Measurements from ENCODE around the gene OLFML3. TPM values are rescaled to one million over a fixed set of nuclear protein-coding genes. Genes with fewer than 3 reads are reported as not detected.

The OLFML3 gene
- total RNA-seq, 3 donors from 2014 or later (not counting 1 experiment from before 2014, with no cell fraction given) = 0.16 TPM; not detected in 2

DNA sequence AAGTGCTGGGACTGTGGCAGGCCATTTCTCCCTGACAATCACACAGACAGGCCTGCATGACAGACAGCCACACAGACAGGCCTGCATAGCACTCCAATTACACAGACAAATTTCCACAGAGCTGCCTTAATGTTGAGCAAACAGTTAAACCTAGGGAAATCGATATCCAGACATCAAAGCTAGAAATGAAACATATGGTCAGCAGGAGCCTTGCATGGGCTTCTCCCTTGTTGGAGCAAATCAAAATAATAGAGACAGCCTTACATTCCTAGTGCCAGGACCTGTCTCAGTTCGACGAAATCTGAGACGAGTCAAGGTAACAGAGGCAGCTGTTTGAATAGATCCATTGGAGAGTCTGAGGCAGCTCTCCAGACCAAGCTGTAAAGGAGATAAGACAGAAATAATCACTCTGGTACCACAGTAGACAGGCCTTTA lies 42.4 kb downstream of the OLFML3 start:
- Mint-ChIP-seq H3K9me3 (peaks cover 0 to 6% of the 10 kb centered on the region in 2 donors), H3K36me3 (peaks cover 8% of the 10 kb centered on the region), H3K27ac (no peak overlapping the region), H3K27me3 (ENCODE audit: low read depth in 2 of 2) (peaks cover 5 to 6% of the 10 kb centered on the region in 2 donors), H3K4me1 (no peaks in the 10 kb centered on the region), H3K4me3 (no peak overlapping the region)
- WGBS (ENCODE audit: insufficient coverage) = 91% methylated on average over 4 of the region's 4 CpGs
- Histone ChIP-seq H3K27me3 (ENCODE audit: control insufficient read depth, insufficient read depth, low read length) (no peaks in the 10 kb centered on the region), H3K36me3 (ENCODE audit: control insufficient read depth, insufficient read depth, low read length) (no peaks in the 10 kb centered on the region), H3K4me3 (ENCODE audit: low read length) (no peak overlapping the region), H3K9me3 (ENCODE audit: control insufficient read depth, insufficient read depth, low read length) (no peaks in the 10 kb centered on the region), H3K4me1 (ENCODE audit: control insufficient read depth, insufficient read depth, low read length) (no peaks in the 10 kb centered on the region), H3K27ac (ENCODE audit: low read length) (no peak overlapping the region)
- no peak for ATAC-seq
- intact Hi-C loops (cut with micrococcal nuclease) = no loop called here
- no peak for DNase-seq
- TF ChIP-seq, protein P1, sequence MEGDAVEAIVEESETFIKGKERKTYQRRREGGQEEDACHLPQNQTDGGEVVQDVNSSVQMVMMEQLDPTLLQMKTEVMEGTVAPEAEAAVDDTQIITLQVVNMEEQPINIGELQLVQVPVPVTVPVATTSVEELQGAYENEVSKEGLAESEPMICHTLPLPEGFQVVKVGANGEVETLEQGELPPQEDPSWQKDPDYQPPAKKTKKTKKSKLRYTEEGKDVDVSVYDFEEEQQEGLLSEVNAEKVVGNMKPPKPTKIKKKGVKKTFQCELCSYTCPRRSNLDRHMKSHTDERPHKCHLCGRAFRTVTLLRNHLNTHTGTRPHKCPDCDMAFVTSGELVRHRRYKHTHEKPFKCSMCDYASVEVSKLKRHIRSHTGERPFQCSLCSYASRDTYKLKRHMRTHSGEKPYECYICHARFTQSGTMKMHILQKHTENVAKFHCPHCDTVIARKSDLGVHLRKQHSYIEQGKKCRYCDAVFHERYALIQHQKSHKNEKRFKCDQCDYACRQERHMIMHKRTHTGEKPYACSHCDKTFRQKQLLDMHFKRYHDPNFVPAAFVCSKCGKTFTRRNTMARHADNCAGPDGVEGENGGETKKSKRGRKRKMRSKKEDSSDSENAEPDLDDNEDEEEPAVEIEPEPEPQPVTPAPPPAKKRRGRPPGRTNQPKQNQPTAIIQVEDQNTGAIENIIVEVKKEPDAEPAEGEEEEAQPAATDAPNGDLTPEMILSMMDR (IDR thresholded peaks at IDR 0.05) = no peak

DNA sequence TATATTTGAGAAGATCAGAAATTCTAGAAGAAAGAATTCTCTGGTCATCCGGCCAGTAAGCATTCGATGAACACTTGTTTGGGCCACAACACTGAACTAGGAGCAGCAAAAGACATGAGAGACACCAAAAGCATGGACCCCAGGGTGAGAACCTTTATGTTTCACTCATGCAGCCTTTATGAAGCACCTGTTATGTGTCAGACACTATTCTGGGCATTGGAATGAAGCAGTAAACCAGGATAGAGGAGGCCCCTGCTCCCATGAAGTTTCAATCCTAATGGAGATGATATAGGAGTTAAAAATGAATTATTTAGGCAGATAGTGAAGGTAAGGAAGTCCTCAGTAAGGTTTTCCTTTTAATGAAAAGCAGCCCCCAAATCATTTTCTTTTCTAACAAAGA lies 43.6 kb downstream of the OLFML3 start:
- DNase-seq (no peak), ATAC-seq (no peak)
- H3K9me3 Mint-ChIP-seq = peaks cover 0 to 6% of the 10 kb centered on the region in 2 donors
- H3K4me1 ChIP-seq (ENCODE audit: control insufficient read depth, insufficient read depth, low read length) = no peaks in the 10 kb centered on the region
- intact Hi-C loops (cut with micrococcal nuclease) = no loop called here
- H3K27ac Mint-ChIP-seq = no peak overlapping the region
- no peaks in the 10 kb centered on the region for H3K27me3 ChIP-seq (ENCODE audit: control insufficient read depth, insufficient read depth, low read length)
- no peaks in the 10 kb centered on the region for H3K9me3 ChIP-seq (ENCODE audit: control insufficient read depth, insufficient read depth, low read length)
- H3K4me1 Mint-ChIP-seq = no peaks in the 10 kb centered on the region
- H3K36me3 Mint-ChIP-seq = peaks cover 8% of the 10 kb centered on the region
- no peaks in the 10 kb centered on the region for H3K36me3 ChIP-seq (ENCODE audit: control insufficient read depth, insufficient read depth, low read length)
- H3K4me3 Mint-ChIP-seq = no peak overlapping the region
- TF ChIP-seq, protein P1 (IDR thresholded peaks at IDR 0.05) = no peak
- WGBS (ENCODE audit: insufficient coverage) = 96% methylated on average over 2 of the region's 2 CpGs
- H3K27ac ChIP-seq (ENCODE audit: low read length) = no peak overlapping the region
- peaks cover 5 to 6% of the 10 kb centered on the region in 2 donors for H3K27me3 Mint-ChIP-seq (ENCODE audit: low read depth in 2 of 2)
- no peak overlapping the region for H3K4me3 ChIP-seq (ENCODE audit: low read length)

DNA sequence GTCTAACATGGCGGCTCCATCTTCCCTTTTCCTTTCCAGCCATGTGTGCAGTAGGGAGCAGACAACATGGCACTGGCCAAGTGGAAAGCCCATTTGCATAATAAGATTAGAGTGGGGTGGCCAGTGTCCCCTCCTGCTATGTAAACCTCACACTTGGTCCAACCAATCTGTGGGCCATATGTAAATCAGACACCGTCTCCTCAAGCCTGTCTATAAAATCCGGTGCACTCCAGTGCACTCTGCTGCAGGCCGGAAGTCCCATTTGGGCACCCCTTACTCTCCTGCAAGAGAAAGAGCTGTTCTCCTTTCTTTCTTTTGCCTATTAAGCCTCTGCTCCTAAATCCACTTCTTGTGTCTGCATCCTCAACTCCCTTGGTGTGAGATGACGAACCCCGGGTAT lies 44.1 kb downstream of the OLFML3 start:
- Mint-ChIP-seq H3K4me3 (no peak overlapping the region), H3K36me3 (peaks cover 8% of the 10 kb centered on the region), H3K9me3 (peaks cover 0 to 6% of the 10 kb centered on the region in 2 donors), H3K27ac (no peak overlapping the region), H3K27me3 (ENCODE audit: low read depth in 2 of 2) (peaks cover 5 to 6% of the 10 kb centered on the region in 2 donors), H3K4me1 (no peaks in the 10 kb centered on the region)
- H3K4me1 ChIP-seq (ENCODE audit: control insufficient read depth, insufficient read depth, low read length) = no peaks in the 10 kb centered on the region
- ATAC-seq (no peak), DNase-seq (no peak)
- H3K27me3 ChIP-seq (ENCODE audit: control insufficient read depth, insufficient read depth, low read length) = no peaks in the 10 kb centered on the region
- intact Hi-C loops (cut with micrococcal nuclease) = no loop called here
- H3K9me3 ChIP-seq (ENCODE audit: control insufficient read depth, insufficient read depth, low read length) = no peaks in the 10 kb centered on the region
- H3K36me3 ChIP-seq (ENCODE audit: control insufficient read depth, insufficient read depth, low read length) = no peaks in the 10 kb centered on the region
- H3K4me3 ChIP-seq (ENCODE audit: low read length) = no peak overlapping the region
- H3K27ac ChIP-seq (ENCODE audit: low read length) = no peak overlapping the region
- 87% methylated on average over 4 of the region's 6 CpGs for WGBS (ENCODE audit: insufficient coverage)
- TF ChIP-seq, protein P1 (IDR thresholded peaks at IDR 0.05) = no peak

DNA sequence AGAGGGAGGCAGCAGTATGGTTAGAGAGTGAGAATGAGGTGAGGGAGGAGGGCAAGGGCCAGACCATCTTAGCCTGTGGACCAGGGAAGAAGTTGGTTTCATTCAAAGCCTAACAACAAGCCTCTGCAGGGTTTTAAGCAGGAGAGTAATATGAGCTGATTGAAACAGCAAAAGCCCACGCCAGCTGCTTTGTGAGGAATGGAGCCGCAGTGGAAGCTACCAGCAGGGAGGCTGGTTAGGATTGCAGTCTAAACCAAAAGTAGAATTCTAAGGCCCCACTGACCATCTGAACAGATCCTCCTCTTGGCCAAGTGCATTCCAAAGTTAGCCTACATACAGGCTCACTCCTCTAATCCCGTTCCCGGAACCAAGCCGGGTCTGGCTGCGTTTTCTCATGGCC lies 44.8 kb downstream of the OLFML3 start:
- WGBS (ENCODE audit: insufficient coverage) = 100% methylated on average over 5 of the region's 6 CpGs
- Histone ChIP-seq H3K27me3 (ENCODE audit: control insufficient read depth, insufficient read depth, low read length) (no peaks in the 10 kb centered on the region), H3K4me3 (ENCODE audit: low read length) (no peak overlapping the region), H3K36me3 (ENCODE audit: control insufficient read depth, insufficient read depth, low read length) (no peaks in the 10 kb centered on the region), H3K9me3 (ENCODE audit: control insufficient read depth, insufficient read depth, low read length) (no peaks in the 10 kb centered on the region), H3K4me1 (ENCODE audit: control insufficient read depth, insufficient read depth, low read length) (no peaks in the 10 kb centered on the region), H3K27ac (ENCODE audit: low read length) (no peak overlapping the region)
- H3K27ac Mint-ChIP-seq = no peak overlapping the region
- H3K4me3 Mint-ChIP-seq = no peak overlapping the region
- ATAC-seq (no peak), DNase-seq (no peak)
- intact Hi-C loops (cut with micrococcal nuclease) = no loop called here
- peaks cover 0 to 6% of the 10 kb centered on the region in 2 donors for H3K9me3 Mint-ChIP-seq
- TF ChIP-seq, protein P1 (IDR thresholded peaks at IDR 0.05) = no peak
- peaks cover 5 to 6% of the 10 kb centered on the region in 2 donors for H3K27me3 Mint-ChIP-seq (ENCODE audit: low read depth in 2 of 2)
- no peaks in the 10 kb centered on the region for H3K4me1 Mint-ChIP-seq
- peaks cover 8% of the 10 kb centered on the region for H3K36me3 Mint-ChIP-seq

Data from natural killer cell (primary cell).